ENCODE data around the gene ABR. TPM values are rescaled to one million over a fixed set of nuclear protein-coding genes. Genes with fewer than 3 reads are reported as not detected.

ABR gene
- total and polyA plus RNA-seq, 2 of the 8 experiments (the other 6 are each of a cell fraction or from before 2014, with no cell fraction given) = 44.8 to 47.2 TPM

- Histone ChIP-seq H4K5ac (ENCODE audit: insufficient read length, low read depth, low read length) (no peak overlapping the region), H3K9me3 (ENCODE audit: insufficient read depth in 2 of 2, low read depth in 1 of 2, low read length in 1 of 2) (peaks cover 0 to 4% of the 10 kb centered on the region in 2 experiments; a peak in 1 of 4 replicates), H3K56ac (replicated peaks; ENCODE audit: insufficient read length, low read depth, low read length) (no peak overlapping the region), H3K4me2 (ENCODE audit: insufficient read depth in 1 of 2, low read depth in 2 of 2, low read length in 2 of 2) (no peak overlapping the region), H3K4ac (replicated peaks; ENCODE audit: insufficient read length, low read depth, low read length) (no peak overlapping the region), H2BK5ac (ENCODE audit: low read depth, low read length) (no peak overlapping the region; the same call in 1 of the 2 replicates), H3K9ac (replicated peaks in 1 of 4; ENCODE audit: extremely low read depth in 1 of 4, low read depth in 3 of 4, low read length in 3 of 4) (no peak overlapping the region), H3K27ac (ENCODE audit: low read depth, low read length) (no peak overlapping the region), H2BK120ac (replicated peaks; ENCODE audit: low read depth, low read length) (no peak overlapping the region), H3K27me3 (replicated peaks in 1 of 4; ENCODE audit: control insufficient read depth in 3 of 4, extremely low read depth in 1 of 4, insufficient read depth in 3 of 4, low read length in 3 of 4) (peaks cover 0 to 2% (median 0%) of the 10 kb centered on the region in 4 experiments; a peak in 1 of 7 replicates), H3K23me2 (ENCODE audit: low read depth, low read length) (no peaks in the 10 kb centered on the region), H2AFZ (ENCODE audit: low read length) (no peak overlapping the region), H2BK20ac (ENCODE audit: low read length) (no peak overlapping the region), H3K79me2 (ENCODE audit: control insufficient read depth in 1 of 2, insufficient read depth in 2 of 2, low read length in 2 of 2) (no peaks in the 10 kb centered on the region), H2AK5ac (ENCODE audit: low read depth, low read length) (no peak overlapping the region), H2BK15ac (ENCODE audit: low read length) (no peak overlapping the region), H4K91ac (replicated peaks; ENCODE audit: insufficient read length, low read length) (no peak overlapping the region), H2BK12ac (ENCODE audit: low read depth, low read length) (no peak overlapping the region), H3K14ac (ENCODE audit: insufficient read length) (no peak overlapping the region), H3K4me1 (replicated peaks in 1 of 4; ENCODE audit: control insufficient read depth in 3 of 4, insufficient read depth in 4 of 4, low read length in 3 of 4) (peaks cover 0 to 7% (median 4%) of the 10 kb centered on the region in 4 experiments; a peak in 5 of 7 replicates), H3K18ac (ENCODE audit: extremely low read depth, low read length) (no peak overlapping the region), H3K4me3 (ENCODE audit: extremely low read depth in 1 of 4, insufficient read depth in 2 of 4, low read depth in 3 of 4, low read length in 4 of 4) (no peak overlapping the region), H4K20me1 (replicated peaks in 1 of 2; ENCODE audit: control insufficient read depth in 1 of 2, insufficient read depth in 2 of 2, low read length in 2 of 2) (peaks cover 0 to 2% of the 10 kb centered on the region in 2 experiments), H3K36me3 (ENCODE audit: control insufficient read depth in 2 of 4, insufficient read depth in 4 of 4, low read length in 3 of 4) (no peaks in the 10 kb centered on the region), H3K79me1 (ENCODE audit: low read depth, low read length) (no peaks in the 10 kb centered on the region), H4K8ac (ENCODE audit: extremely low read depth, insufficient read depth, low read length) (peak overlapping the region; percentile 68; the same call in 1 of the 2 replicates), H3K23ac (ENCODE audit: insufficient read length) (no peak overlapping the region)
- DNase-seq (ENCODE audit: low read depth in 1 of 2, low spot score in 2 of 2) = no peak
- ChIA-PET CTCF (ENCODE audit: partially characterized antibody) (interaction anchor here (1.3 to 8.5 kb wide), 6 partner anchors 17 to 139 kb away, joined by 3 to 178 read pairs (median 11); no protein-coding TSS in a partner anchor), POLR2A (ENCODE audit: partially characterized antibody) (interaction anchor here (1.2 kb wide), 1 partner anchor 11 kb away, joined by 3 read pairs; no protein-coding TSS in a partner anchor)
- FAIRE-seq = no peak
- 92% methylated on average over 12 of the region's 12 CpGs; no CpG with 5 or more reads in 1 of the 2 experiments for WGBS, 2 experiments (ENCODE audit: extremely low coverage in 1 of 2, insufficient coverage in 1 of 2, insufficient read length in 1 of 2, insufficient replicate concordance in 2 of 2, low coverage in 1 of 2, low lambda C conversion rate in 2 of 2, missing lambda C conversion rate in 1 of 2)
- TF ChIP-seq USF2 (IDR thresholded peaks at IDR 0.05; ENCODE audit: low read length) (no peak), CHD2 (IDR thresholded peaks at IDR 0.05; ENCODE audit: low read length) (no peak), RBBP5 (IDR thresholded peaks at IDR 0.05; ENCODE audit: borderline replicate concordance, low read depth, low read length) (no peak), CREB1 (IDR thresholded peaks at IDR 0.05) (no peak), EZH2 (IDR thresholded peaks at IDR 0.05; ENCODE audit: low read depth, low read length, severe bottlenecking) (no peak), KDM5A (IDR thresholded peaks at IDR 0.05; ENCODE audit: low read length) (no peak), MAFK (IDR thresholded peaks at IDR 0.05; ENCODE audit: low read depth, low read length) (no peak), NANOG (IDR thresholded peaks at IDR 0.05; ENCODE audit: insufficient read depth, low read depth, low read length, poor library complexity, severe bottlenecking) (no peak), ASH2L (IDR thresholded peaks at IDR 0.05; ENCODE audit: low read length) (no peak), RAD21 (IDR thresholded peaks at IDR 0.05 in 1 of 2, conservative IDR thresholded peaks at IDR 0.05 in 1 of 2; ENCODE audit: low read depth in 2 of 2, low read length in 2 of 2) (no peak), POLR2A (IDR thresholded peaks at IDR 0.05; ENCODE audit: control extremely low read depth in 1 of 2, low read depth in 2 of 2, low read length in 2 of 2) (no peak)
These were observed 59.0 kb downstream of the ABR start for GRCh38 chr17:1120596-1121441.
